Activated CD8-positive, alpha-beta T cell treated with anti-CD3 and anti-CD28 coated beads for 36 hours (primary cell): Measurements from ENCODE around the gene TH. TPM values are rescaled to one million over a fixed set of nuclear protein-coding genes. Genes with fewer than 3 reads are reported as not detected.

Experiments
- ATAC-seq: fragments of 200-7000 bp; cut with Tn5 transposase; one replicate; pipeline ENCODE4 v1.10.0; 2021; ENCODE audit warnings: mild to moderate bottlenecking, moderate library complexity
- CTCF ChIA-PET: fragments of 350-600 bp; sonication (Branson Sonifier 250); formaldehyde crosslinking; loops from one replicate; lab custom pipeline; 2021; ENCODE audit warnings: antibody characterized with exemption; lab: Charles Lee
- POLR2A ChIA-PET: fragments of 350-600 bp; sonication (Branson Sonifier 250); formaldehyde crosslinking; loops from one replicate; lab custom pipeline; 2021; ENCODE audit warnings: antibody characterized with exemption; lab: Charles Lee
- DNase-seq: peaks from one replicate; pipeline ENCODE4 v3.0.0-alpha.2; 2020
- H3K27ac Mint-ChIP-seq: one replicate; pipeline ENCODE4 v1.8.0; 2021; ENCODE audit warnings: mild to moderate bottlenecking, mixed read lengths
- H3K27me3 Mint-ChIP-seq: one replicate; pipeline ENCODE4 v1.8.0; 2021; ENCODE audit warnings: mixed read lengths
- H3K36me3 Mint-ChIP-seq: one replicate; pipeline ENCODE4 v1.8.0; 2021; ENCODE audit warnings: low read depth, mixed read lengths
- H3K4me1 Mint-ChIP-seq: one replicate; pipeline ENCODE4 v1.8.0; 2021; ENCODE audit warnings: low read depth, mixed read lengths
- H3K4me3 Mint-ChIP-seq: one replicate; pipeline ENCODE4 v1.8.0; 2021; ENCODE audit warnings: mild to moderate bottlenecking, moderate library complexity, mixed read lengths
- H3K9me3 Mint-ChIP-seq: one replicate; pipeline ENCODE4 v1.8.0; 2021; ENCODE audit warnings: mixed read lengths
- CTCF ChIP-seq: fragments of 200-600 bp; IDR thresholded peaks from one replicate; pipeline ENCODE4 v1.8.0; 2022; ENCODE audit warnings: antibody characterized with exemption, mild to moderate bottlenecking
- intact Hi-C: fragments of 100-400 bp; cut with micrococcal nuclease; formaldehyde crosslinking; loops from one replicate; pipeline ENCODE4 v1.10.0; 2022
- total RNA-seq, 2 experiments: library from RNA; stranded (reverse); gene quantifications; one replicate each; pipeline ENCODE4 v1.2.3, GENCODE V29; 2021

TH gene
- total RNA-seq, 2 experiments from 2014 or later: not detected

- Mint-ChIP-seq H3K4me1 (peaks cover 32% of the 10 kb centered on the region), H3K27ac (no peak overlapping the region), H3K4me3 (peak overlapping the region; percentile 21), H3K36me3 (no peaks in the 10 kb centered on the region), H3K9me3 (no peaks in the 10 kb centered on the region), H3K27me3 (peaks cover 69% of the 10 kb centered on the region)
- ChIA-PET CTCF (interaction anchor here (1.0 to 19.5 kb wide), 4 partner anchors 7 to 504 kb away, joined by 3 to 518 read pairs (median 46); no protein-coding TSS in a partner anchor), POLR2A (interaction anchor here (1.5 kb wide), 1 partner anchor 115 kb away, joined by 3 read pairs; no protein-coding TSS in a partner anchor)
- intact Hi-C loops: loop anchor here (5.0 kb wide), 1 partner anchor 67 kb away; no protein-coding TSS in a partner anchor
- DNase-seq (peak; percentile 30), ATAC-seq (no peak)
- no peak for TF ChIP-seq CTCF
Observed at GRCh38 chr11:2143799-2144543, 27.6 kb downstream of the TH start.

GRCh38 chr11:2143477-2143798 lies 28.2 kb downstream of the TH start:
- ATAC-seq (no peak), DNase-seq (no peak)
- H3K36me3 Mint-ChIP-seq: no peaks in the 10 kb centered on the region
- no peaks in the 10 kb centered on the region for H3K9me3 Mint-ChIP-seq
- peaks cover 65% of the 10 kb centered on the region for H3K27me3 Mint-ChIP-seq
- H3K27ac Mint-ChIP-seq: no peak overlapping the region
- POLR2A ChIA-PET: interaction anchor here (1.5 kb wide), 1 partner anchor 115 kb away, joined by 3 read pairs; no protein-coding TSS in a partner anchor
- H3K4me3 Mint-ChIP-seq: peak overlapping the region; percentile 21
- H3K4me1 Mint-ChIP-seq: peaks cover 33% of the 10 kb centered on the region
- no peak for TF ChIP-seq CTCF
- CTCF ChIA-PET: interaction anchor here (1.0 to 19.5 kb wide), 4 partner anchors 8 to 504 kb away, joined by 3 to 518 read pairs (median 46); no protein-coding TSS in a partner anchor
- intact Hi-C loops: loop anchor here (5.0 kb wide), 1 partner anchor 66 kb away; no protein-coding TSS in a partner anchor

DNA sequence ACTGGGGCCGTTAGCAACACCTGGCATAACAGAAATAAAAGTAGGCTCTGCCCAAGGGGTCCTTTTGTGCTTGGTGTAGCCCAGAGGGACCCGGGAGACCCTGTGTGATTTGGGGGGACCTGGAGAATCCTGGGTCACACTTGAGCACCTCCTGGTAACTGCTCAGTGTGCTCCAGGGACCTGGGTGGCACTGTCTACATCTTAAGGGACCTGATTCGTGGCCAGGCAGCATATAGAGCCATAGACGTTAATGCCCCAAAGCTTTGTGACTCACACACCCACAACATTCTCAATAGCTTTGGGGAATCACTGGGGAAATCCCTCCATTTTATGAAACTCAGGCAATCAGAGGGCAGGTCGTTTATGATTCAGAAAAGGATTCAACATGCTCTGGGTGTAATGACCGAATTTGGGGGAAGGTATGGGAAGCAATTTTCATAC lies 28.8 kb downstream of the TH start:
- peak; percentile 77 for DNase-seq
- no peaks in the 10 kb centered on the region for H3K36me3 Mint-ChIP-seq
- no peak for TF ChIP-seq CTCF
- POLR2A ChIA-PET: interaction anchor here (1.5 kb wide), 1 partner anchor 114 kb away, joined by 3 read pairs; no protein-coding TSS in a partner anchor
- no peaks in the 10 kb centered on the region for H3K9me3 Mint-ChIP-seq
- CTCF ChIA-PET: interaction anchor here (1.0 to 19.5 kb wide), 5 partner anchors 8 to 503 kb away, joined by 3 to 518 read pairs (median 6); no protein-coding TSS in a partner anchor
- ATAC-seq: peak; percentile 92
- H3K27ac Mint-ChIP-seq: no peak overlapping the region
- H3K27me3 Mint-ChIP-seq: peaks cover 61% of the 10 kb centered on the region
- peaks cover 35% of the 10 kb centered on the region for H3K4me1 Mint-ChIP-seq
- peak overlapping the region; percentile 9 for H3K4me3 Mint-ChIP-seq
- intact Hi-C loops: loop anchor here (5.0 kb wide), 1 partner anchor 65 kb away; no protein-coding TSS in a partner anchor

GRCh38 chr11:2142300-2142759 lies 29.3 kb downstream of the TH start:
- ChIA-PET CTCF (interaction anchor here (1.0 to 19.5 kb wide), 5 partner anchors 9 to 109 kb away, joined by 3 to 518 read pairs (median 4); no protein-coding TSS in a partner anchor), POLR2A (no interaction called here)
- no peak for DNase-seq
- H3K9me3 Mint-ChIP-seq: no peaks in the 10 kb centered on the region
- intact Hi-C loops: loop anchor here (5.0 kb wide), 1 partner anchor 65 kb away; no protein-coding TSS in a partner anchor
- H3K27ac Mint-ChIP-seq: no peak overlapping the region
- no peak for TF ChIP-seq CTCF
- H3K4me1 Mint-ChIP-seq: peaks cover 39% of the 10 kb centered on the region
- peaks cover 64% of the 10 kb centered on the region for H3K27me3 Mint-ChIP-seq
- no peak overlapping the region for H3K4me3 Mint-ChIP-seq
- no peaks in the 10 kb centered on the region for H3K36me3 Mint-ChIP-seq
- no peak for ATAC-seq
